Ramos (cell line): ENCODE results near the gene COBLL1.

Experiments
- in situ Hi-C: fragments of 300-500 bp; cut with MboI; formaldehyde crosslinking; loops from one replicate; pipeline ENCODE4 v1.14.3; 2022; ENCODE audit warnings: low sequenced_read_pairs; ENCODE audit not compliant: unreplicated experiment

COBLL1 gene

DNA sequence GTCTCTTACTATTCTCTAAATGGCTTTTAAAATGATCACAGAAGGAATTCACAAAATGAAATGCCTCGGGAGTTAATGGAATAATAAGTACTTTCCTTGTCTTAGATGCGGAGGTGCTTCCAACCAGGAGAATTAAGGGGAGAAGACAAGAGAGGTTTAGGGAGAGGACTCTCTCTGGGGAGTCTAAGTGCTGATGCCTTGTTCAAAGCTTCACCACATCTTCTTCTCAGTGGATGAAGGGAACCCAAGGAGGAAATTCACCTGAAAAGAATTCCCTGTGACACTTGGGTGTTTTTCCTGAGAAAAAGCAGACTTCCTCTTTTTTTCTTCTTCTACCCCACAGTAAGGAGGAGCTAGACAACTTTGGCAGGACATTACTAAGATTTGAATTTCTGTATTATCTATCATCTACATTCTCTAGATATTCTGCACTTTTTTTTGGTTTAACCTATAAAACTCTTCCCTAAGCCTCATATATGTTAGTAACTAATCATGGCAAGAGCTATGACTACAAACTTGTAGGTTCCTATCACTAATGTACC, 150.2 kb downstream of the COBLL1 start:
- in situ Hi-C loops, result no loop called here

- in situ Hi-C loops, result no loop called here
Measured at GRCh38 chr2:164690361-164690760, 151.3 kb downstream of the COBLL1 start.

GRCh38 chr2:164688896-164689419, 152.7 kb downstream of the COBLL1 start:
- in situ Hi-C loops, result no loop called here

- in situ Hi-C loops, result no loop called here
Measured at GRCh38 chr2:164681009-164681408, 160.6 kb downstream of the COBLL1 start.

DNA sequence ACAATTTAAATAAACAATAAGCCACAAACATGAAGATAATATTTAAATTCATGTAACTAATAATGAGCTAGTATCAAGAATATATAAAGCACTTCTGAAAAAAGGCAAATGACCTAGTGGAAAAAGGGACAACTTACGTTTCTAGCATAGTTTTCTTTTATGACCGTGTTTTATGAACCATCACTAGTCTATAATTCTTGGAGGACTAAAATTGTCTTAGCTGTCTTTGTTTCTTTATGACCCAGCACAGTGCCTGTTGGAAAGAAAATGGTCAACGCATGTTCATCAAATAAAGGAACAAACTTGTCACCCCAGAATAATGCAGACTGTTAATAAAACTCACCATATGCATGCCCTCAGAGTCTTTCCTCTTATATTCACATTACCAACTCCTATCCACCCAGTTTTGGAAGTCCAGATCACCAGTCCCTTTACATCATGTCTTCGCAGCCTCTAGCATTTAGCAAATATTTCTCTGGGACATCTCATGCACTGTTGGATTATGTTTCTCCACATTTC, 162.9 kb downstream of the COBLL1 start:
- in situ Hi-C loops, result no loop called here

- in situ Hi-C loops, result no loop called here
Measured at GRCh38 chr2:164677733-164678132, 163.9 kb downstream of the COBLL1 start.

DNA sequence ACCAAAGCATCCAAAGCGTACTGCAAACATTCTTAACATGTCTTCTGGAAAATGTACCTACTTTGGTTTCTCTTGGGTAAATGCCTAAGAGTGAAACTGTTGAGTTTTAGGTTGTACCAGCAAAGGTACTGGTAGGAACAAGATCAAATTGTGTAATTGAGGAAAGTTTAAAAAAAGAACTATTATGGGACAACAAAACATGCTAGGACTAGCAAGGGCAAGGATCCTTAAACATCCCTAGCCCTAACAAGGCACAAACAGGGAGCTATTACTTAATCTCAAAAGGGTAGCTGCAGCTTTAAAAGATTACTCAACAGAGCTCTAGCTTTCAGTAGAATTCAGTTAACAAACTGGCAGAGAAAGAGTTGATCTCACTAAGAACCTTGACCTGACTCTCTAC, 164.4 kb downstream of the COBLL1 start:
- in situ Hi-C loops, result no loop called here

DNA sequence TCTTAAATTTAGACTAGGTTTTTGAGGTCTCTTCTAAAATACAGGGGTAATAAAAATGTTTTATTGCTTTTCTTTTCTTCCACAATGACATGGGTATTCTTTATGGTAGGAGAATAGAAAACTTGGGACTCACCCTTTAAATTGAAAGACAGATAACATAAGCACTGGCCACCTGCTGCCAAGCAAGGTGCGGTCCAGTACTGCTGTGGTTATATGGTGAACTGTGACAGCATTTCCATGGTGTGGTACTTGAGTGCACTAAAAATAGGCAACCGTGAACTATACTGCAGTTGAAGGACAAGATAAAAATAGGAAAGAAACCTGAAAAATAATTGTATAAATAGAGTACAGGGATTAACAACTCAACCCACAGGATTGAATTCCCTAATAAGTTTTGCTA, 165.9 kb downstream of the COBLL1 start:
- in situ Hi-C loops, result no loop called here

DNA sequence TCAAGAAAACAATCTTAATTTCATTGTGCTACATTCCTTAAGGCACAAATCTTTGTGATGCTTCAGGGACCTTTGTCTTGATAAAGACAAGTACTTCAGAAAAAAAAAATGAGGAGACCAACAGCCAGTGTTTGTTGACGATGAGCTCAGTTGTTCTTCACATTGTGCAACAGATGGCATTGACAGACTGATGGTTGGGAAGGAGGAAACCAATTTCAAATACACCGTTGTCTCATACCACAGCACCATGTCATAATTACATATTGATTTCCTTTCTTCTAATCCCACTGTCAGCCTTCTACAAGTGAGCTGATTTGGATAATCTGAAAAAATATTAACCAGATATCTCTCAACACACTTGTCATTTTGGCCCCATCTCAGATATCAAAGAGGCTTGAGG, 166.6 kb downstream of the COBLL1 start:
- in situ Hi-C loops, result no loop called here

DNA sequence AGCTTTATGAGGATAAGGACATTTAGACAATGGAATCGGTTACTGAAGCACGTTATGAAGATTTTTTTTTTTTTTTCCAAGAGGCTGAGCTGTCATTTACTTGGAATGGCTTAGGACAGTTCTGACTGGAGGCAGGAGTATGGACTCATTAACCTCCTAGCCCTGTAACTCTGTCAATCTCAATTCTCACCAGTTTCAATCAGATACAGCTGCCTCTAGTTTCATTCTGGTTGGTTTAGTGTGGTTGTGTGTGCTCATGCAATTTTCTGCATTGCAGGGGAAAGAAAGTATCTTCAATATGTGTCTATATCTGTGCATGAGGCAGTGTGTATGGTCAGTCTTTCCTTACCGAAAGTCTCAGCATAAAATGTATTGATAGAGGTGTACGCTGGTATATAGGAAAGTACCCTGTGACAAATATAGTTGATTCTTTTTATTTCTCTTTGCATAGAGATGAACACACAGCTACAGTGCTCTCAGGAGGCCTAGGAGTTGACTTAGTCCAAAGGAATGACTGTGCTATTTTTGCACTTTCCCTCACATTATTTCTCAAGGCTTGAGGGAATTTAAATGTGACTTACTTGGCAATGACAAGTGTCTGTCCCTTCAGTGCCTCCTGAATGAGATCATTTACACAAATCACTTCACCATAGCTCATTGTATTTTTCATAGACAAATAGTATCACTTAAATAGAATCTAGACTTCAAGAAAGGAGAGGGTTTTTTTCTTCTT, 169.8 kb downstream of the COBLL1 start:
- in situ Hi-C loops, result no loop called here

DNA sequence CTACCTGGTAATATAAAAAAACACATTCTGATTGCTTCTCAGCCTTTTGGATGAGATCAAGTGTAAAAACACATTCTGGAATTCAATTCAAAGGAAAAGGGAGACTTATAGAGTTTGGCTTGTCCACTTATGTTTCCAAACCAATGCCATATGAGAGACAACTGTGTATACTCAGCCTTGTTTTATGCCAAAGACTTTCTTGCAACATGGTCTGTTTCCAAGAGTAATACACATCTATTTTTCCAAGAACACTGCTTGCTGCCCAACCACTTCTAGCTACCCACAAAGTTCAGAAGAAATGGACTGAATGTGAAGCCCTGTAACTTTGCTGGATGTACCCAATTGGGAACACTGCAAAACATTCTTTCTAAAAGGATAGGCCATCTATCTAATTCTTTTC, 172.3 kb downstream of the COBLL1 start:
- in situ Hi-C loops, result no loop called here

DNA sequence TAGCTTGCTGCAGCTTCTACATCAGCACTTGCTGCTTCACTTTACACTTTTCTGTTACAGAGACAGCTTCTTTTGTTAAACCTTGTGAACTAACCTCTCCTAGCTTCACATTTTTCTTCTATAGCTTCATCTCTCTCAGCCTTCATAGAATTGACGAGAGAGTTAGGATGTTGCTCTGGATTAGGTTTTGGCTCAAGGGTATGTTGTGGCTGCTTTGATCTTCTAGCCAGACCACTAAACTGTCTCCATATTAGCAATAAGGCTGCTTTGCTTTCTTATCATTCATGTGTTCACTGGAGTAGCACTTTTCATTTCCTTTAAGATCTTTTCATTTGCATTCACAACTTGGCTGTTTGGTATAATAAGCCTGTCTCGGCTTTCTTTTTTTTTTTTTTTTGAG, 174.1 kb downstream of the COBLL1 start:
- in situ Hi-C loops, result no loop called here

DNA sequence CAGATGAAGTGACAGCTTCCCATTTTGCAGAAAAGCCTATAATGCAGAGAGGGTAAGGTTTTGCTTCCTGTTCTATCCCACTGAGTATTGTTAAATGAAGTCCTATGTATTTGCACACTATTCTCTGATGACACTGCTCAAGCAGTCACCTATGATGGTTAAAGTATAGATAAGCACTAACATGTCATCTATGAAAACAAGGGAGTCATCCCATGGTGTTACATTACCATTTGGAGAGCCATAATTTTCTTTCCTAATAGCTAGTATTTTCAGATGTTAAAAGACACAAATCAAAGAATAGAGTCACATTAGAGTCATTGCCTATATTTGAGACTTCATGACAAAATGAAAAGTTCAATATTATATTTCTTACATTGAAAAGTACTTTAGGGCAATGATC, 177.6 kb downstream of the COBLL1 start:
- in situ Hi-C loops, result no loop called here

GRCh38 chr2:164662868-164663631, 178.6 kb downstream of the COBLL1 start:
- in situ Hi-C loops, result no loop called here

- in situ Hi-C loops, result no loop called here
Measured at GRCh38 chr2:164662066-164662465, 179.6 kb downstream of the COBLL1 start.

GRCh38 chr2:164661349-164661748, 180.3 kb downstream of the COBLL1 start:
- in situ Hi-C loops, result no loop called here

DNA sequence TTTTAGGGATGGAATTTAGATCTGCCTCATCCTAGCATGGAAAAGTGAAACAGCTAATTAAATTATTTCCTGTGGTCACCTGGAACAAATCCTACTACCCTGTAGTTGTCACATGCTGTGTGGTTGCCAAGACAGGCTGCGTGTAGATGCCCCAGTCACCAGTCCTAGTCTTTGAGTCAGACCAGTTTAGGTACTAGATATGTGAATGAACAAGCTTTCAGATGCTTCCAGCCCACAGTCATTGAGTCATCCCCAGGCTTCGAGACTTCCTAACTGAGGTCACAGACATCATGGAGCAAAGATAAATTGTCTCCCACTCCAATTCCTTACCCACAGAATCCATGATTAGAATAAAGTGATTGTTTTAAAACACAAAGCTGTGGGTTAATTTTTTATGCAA, 184.5 kb downstream of the COBLL1 start:
- in situ Hi-C loops, result no loop called here

DNA sequence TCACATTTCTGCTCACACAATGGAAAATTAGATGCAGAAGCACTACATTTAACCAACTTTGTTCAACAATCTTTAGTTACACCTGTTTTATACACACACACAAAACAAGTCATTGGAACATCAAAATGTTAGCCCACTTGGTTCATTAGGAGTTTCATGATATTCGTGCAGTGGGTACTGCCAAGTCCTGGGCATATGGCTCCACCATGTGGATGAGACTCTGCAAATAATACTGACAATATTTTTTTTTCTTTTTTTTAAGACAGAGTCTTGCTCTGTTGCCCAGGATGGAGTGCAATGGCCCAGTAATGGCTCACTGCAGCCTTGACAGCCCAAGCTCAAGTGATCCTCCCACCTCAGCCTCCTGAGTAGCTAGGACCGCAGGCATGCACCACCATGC, 185.9 kb downstream of the COBLL1 start:
- in situ Hi-C loops, result no loop called here

DNA sequence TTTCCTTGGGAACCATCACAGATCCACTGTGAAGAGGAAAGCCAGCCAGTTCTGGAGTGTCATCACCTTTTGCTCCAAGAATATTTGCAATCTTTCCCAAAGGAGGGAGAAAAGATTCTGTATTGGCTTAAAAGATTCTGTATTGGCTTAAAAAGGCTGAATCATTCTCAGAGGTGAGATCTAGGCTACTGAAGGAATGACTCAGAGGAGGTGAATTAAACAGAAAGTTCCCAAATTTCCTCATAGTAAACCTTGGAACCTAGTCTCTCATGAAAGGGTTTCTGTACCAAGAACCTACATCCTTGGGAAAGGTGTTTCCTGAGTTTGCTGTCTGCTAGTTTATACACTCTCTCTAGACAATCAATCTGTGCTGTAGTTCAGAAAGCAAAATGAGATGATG, 186.3 kb downstream of the COBLL1 start:
- in situ Hi-C loops, result no loop called here

GRCh38 chr2:164651361-164651760, 190.3 kb downstream of the COBLL1 start:
- in situ Hi-C loops, result no loop called here

DNA sequence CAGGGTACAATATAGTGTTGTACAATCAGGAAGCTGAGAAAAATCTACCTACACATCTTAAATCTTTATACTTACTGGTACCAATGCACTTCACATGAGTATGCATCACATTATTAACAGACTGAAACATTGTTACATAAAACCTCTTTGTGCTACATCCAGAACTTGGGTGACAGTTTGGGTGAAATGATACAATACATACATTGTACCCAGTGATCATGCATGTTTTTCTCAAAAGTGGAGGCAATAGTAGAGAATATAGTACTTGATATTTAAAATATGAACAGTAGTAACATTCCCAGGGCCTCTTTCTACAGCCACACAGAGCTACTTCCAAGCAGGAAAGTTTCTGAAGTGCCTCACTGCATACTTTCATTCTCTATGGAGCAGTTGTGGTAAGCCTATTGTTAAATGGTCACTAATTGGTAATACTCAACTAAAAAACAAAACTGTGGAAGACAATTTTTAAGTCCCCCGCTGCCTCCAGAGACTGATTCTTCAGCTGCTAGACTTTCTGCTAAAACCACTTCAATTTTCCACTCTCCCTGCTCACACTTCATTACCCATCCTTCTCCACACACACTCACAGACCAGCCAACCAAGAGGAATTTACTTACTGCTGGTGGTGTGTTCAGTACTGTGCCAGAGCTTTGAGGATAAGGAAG, 197.5 kb downstream of the COBLL1 start:
- in situ Hi-C loops, result no loop called here
